ENCODE data around the gene ANKRD27. TPM values are rescaled to one million over a fixed set of nuclear protein-coding genes. Genes with fewer than 3 reads are reported as not detected.

Gene ANKRD27
- total RNA-seq, 1 experiment from 2014 or later = 44.8 TPM

DNA sequence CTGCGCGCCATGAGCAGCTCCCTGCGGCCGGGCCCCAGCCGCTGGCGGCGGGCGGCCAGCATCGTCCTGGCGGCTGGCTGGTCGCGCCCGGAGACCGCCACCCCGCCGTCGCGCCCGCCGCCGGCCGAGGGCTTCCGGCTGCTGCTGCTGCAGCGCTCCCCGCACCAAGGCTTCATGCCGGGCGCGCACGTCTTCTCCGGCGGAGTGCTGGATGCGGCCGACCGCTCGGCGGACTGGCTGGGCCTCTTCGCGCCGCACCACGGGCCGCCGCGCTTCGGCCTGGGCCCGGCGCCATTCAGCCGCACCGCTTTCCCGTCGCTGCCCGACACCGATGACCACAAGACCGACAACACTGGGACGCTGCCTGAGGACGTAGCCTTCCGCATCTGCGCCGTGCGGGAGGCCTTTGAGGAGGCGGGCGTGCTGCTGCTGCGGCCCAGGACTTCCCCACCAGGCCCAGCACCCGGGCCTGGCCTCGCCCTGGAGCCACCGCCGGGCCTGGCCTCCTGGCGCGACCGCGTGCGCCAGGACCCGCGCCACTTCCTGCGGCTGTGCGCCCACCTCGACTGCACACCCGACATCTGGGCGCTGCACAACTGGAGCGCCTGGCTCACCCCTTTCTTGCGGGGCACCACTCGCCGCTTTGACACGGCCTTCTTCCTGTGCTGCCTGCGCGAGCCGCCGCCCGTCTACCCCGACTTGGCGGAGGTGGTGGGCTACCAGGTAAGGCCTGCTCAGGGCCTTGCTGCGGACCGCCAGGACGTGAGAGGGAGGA lies 17.2 kb upstream of the ANKRD27 start:
- in situ Hi-C loops (cut with HindIII; ENCODE audit: low sequenced_read_pairs) = no loop called here
- DNase-seq (ENCODE audit: low spot score) = peak; percentile 53

DNA sequence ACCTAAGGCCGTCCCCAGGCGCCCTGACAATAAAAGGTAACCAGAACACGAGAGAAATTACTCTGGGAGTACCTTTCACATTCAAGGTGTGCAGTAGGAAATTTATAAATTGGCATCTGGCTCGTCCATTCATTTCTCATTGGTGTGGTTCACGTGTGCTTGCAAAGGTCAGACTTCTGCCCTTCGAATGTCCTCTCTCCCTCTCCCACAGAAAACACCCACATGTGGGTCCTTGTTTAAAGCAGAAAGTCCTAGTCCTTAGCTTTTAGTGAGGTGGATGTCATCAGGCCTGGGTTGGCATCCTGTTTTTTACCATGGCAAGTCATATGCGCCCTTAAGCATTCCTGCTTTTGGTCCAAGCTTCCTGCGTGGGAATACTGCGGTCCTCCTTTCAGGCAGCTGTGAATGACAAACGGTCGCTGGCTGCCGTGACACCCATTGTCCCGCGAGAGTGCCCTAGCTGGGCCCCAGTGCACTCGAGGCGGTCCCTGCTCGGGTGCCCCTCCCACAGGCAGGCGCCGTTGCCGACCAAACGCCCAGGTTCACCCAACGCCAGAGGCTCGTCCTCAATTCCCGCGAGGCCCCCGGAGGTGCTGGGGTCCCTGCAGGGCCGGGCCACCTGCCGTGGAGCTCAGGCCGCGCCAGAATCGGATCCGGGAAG lies 16.4 kb upstream of the ANKRD27 start, which contains the start of gene NUDT19:
TSS of gene NUDT19 (plus strand) at position 531 of the 661 bp plus-strand sequence. CDS start 140 bp downstream, outside the sequence.
- DNase-seq (ENCODE audit: low spot score) = peak; percentile 77
- in situ Hi-C loops (cut with HindIII; ENCODE audit: low sequenced_read_pairs) = no loop called here

DNA sequence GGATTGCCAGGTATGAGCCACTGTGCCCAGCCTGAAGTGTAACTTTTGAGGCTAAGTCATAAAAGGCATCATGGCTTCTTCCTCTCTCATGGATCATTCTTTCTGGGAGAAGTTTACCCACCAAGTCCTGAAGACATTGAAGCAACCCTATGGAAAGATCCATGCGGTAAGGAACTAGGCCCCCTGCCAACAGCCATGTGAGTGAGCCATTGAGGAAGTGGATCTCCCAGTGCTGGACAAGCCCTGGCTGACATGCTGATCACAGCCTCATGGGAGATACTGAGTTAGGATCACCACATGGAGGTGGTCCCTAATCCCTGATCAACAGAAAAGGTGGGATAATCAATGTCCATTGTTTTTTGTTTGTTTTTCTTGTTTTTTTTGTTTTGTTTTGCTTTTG lies 13.3 kb upstream of the ANKRD27 start:
- in situ Hi-C loops (cut with HindIII; ENCODE audit: low sequenced_read_pairs) = no loop called here
- no peak for DNase-seq (ENCODE audit: low spot score)

- in situ Hi-C loops (cut with HindIII; ENCODE audit: low sequenced_read_pairs) = no loop called here
- DNase-seq (ENCODE audit: low spot score) = no peak
These were observed 12.7 kb upstream of the ANKRD27 start for GRCh38 chr19:32687681-32688080.

- in situ Hi-C loops (cut with HindIII; ENCODE audit: low sequenced_read_pairs) = no loop called here
- DNase-seq (ENCODE audit: low spot score) = no peak
These were observed 12.0 kb upstream of the ANKRD27 start for GRCh38 chr19:32686847-32687475.

DNA sequence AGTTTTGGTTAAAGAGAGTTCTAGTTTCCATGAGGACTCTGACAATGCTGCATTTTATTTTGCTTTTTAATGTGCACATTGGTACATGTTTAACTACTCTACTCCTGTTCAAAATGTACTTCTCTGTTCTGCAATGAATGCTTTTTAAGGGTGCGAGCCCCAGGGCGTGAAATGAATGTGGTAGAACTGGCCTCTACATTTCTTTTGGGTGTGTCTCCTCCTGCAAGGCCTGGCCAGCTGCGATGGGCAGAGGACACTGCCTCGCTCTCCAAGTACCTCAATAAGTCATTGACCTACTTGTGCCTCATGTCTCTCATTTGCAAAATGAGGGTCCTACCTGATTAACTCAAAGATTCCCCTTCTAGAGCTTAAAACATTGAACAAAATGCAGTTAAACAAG lies 7.3 kb upstream of the ANKRD27 start:
- DNase-seq (ENCODE audit: low spot score) = no peak

DNA sequence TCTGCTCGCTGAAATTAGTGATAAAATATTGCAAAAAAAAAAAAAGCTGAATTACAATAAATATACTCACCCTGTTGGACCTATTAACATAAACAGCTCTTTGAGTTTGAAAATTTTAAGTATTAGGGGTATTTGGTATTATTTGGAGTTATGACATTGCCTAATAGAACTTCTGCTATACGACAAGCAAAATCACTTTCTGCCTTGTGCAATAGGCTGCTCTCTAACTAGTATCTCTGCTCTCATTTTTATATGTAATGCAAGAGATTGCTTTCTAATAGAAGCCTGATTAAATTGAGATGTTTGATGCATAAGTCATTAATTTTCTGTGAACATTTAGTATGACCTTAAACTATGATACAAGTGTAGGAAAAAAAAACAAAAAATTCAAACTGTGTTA lies 6.0 kb upstream of the ANKRD27 start:
- no peak for DNase-seq (ENCODE audit: low spot score)
- in situ Hi-C loops (cut with HindIII; ENCODE audit: low sequenced_read_pairs) = no loop called here

More for the DNA sequence above, 7.3 kb upstream of the ANKRD27 start:
- in situ Hi-C loops (cut with HindIII; ENCODE audit: low sequenced_read_pairs) = no loop called here

DNA sequence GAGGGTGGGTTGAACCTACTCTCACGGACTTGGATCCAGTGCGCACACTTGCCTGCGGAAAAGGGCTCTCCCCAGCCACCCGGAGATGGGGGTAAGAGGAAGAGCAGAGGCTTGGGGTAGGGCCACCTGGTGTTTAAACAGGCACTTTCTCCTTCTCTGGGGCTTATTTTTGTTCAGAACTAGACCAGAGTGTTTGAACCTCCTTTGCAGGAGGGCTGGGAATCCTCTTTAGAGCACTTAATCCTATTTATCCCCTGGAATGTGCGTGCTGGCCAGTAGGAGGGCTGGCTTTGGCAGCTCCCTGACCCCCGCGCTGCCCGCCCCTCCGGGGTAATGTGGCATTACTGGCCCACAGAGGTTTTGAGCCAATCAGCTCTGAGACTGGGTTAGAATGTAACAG lies 2.7 kb upstream of the ANKRD27 start:
- in situ Hi-C loops (cut with HindIII; ENCODE audit: low sequenced_read_pairs) = no loop called here
- peak; percentile 32 for DNase-seq (ENCODE audit: low spot score)

DNA sequence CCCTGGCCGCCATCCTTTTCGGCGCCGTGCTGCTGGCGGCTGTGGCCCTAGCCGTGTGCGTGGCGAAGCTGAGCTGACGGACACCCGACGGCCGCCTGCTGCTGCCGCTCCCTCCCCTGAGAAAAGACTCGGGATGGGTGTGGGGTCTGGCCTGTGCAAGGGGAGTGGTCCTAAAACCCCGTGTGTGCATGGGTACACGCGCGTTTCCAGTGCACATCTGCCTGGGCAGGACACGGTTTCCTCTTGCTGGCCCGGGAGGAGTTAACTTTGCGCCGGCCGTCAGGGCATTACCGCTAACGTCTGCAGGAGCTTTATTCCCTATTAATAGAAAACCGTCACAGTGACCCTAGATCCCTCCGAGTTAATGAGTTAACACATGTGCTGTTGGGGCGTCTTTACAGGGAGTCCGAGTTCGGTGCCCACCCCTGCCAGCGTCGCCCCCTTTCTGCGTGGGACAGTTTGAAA lies 1.9 kb upstream of the ANKRD27 start:
- in situ Hi-C loops (cut with HindIII; ENCODE audit: low sequenced_read_pairs) = no loop called here
- no peak for DNase-seq (ENCODE audit: low spot score)

DNA sequence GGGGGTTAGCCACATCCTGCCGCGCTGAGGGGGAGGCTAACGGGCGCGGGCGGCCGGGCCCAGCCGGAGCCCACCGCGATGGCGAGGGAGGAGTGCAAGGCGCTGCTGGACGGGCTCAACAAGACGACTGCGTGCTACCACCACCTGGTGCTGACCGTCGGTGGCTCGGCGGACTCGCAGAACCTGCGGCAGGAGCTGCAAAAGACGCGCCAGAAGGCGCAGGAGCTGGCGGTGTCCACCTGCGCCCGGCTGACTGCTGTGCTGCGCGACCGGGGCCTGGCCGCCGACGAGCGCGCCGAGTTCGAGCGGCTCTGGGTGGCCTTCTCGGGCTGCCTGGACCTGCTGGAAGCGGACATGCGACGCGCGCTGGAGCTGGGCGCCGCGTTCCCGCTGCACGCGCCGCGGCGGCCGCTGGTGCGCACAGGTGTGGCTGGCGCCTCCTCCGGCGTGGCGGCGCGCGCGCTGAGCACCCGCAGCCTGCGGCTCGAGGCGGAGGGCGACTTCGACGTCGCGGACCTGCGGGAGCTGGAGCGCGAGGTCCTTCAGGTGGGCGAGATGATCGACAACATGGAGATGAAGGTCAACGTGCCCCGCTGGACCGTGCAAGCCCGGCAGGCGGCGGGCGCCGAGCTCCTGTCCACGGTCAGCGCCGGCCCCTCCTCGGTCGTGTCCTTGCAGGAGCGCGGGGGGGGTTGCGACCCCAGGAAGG lies 1.4 kb upstream of the ANKRD27 start:
- no peak for DNase-seq (ENCODE audit: low spot score)
- in situ Hi-C loops (cut with HindIII; ENCODE audit: low sequenced_read_pairs) = no loop called here

GRCh38 chr19:32675720-32676185 lies 773 bp upstream of the ANKRD27 start, which contains the start of gene RGS9BP:
RGS9BP (plus strand) TSS chr19:32675848; CDS start chr19:32676264, 416 bp downstream.
- DNase-seq (ENCODE audit: low spot score) = peak; percentile 42

GRCh38 chr19:32674153-32674930 lies 638 bp downstream of the ANKRD27 start:
- in situ Hi-C loops (cut with HindIII; ENCODE audit: low sequenced_read_pairs) = no loop called here
- DNase-seq (ENCODE audit: low spot score) = no peak

More at GRCh38 chr19:32675720-32676185, 773 bp upstream of the ANKRD27 start, which contains the start of gene RGS9BP:
- in situ Hi-C loops (cut with HindIII; ENCODE audit: low sequenced_read_pairs) = no loop called here

DNA sequence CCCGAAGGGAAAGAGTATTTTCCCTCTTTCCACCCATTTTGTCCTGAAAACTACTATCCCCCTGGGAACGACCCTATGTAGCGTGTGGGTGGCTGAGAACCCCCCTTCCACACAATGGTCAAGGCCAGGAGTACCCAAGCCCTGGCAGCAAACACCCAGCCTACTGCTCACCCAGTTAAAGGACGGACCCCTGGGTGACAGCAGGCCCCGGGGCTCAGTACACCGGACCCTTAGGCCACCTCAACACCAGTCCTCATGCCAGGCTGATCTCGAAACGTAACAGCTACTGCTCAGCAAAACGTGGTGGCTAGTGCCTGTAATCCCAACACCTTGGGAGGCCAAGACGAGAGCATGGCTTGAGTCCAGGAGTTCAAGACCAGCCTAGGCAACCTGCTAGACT lies 1.4 kb downstream of the ANKRD27 start:
- in situ Hi-C loops (cut with HindIII; ENCODE audit: low sequenced_read_pairs) = no loop called here
- no peak for DNase-seq (ENCODE audit: low spot score)

DNA sequence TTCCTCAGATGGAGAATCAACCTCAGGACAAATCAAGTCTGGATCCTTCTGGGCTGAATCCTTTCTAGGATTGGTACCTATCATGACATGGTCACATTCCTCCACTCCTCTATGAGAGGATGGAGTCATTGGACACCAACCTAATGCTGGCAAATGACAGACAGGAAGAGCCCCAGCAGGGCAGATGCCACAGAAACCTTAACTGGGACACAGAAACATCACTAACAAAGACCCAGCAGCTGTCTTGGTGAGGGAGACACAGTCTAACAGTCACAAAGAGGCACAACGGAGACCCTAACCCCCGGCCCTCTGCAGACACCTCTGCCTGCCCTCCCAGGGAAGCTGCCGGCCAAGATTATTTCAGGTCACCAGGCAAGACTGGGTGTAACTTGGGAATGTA lies 2.1 kb downstream of the ANKRD27 start:
- DNase-seq (ENCODE audit: low spot score) = no peak
- in situ Hi-C loops (cut with HindIII; ENCODE audit: low sequenced_read_pairs) = no loop called here

DNA sequence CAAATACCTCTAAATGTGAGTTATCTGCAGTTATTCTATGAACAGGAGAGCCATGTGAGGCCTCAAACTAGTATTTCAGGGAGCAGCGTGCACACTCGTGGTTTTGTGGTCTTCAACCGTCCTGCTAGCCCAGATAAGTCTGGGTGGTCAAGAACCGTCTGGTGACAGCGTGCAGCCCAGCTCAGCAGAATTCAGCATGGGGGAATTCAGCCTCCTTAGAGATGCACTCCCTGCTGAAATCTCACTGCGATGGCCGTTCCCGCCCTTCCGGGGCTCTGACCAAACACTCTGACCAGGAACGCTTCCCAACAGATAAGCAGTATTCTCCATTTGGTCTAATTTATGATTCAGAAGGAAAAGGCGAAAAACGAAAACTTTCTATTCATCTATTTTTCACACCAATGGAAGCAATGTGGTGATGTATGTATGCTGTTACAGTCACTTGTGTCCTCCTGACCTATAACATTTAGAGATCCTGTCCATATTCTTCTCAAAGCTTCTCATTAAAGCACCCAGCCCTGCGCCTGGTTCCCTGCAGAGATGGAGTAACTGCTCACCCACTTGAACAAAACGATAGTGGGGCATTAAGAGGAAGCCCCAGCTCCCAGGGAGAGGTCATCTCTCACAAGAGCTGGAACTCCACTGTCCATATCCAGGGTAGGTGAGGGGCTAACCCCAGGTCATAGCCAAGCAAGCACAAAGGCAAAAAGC lies 2.9 kb downstream of the ANKRD27 start:
- in situ Hi-C loops (cut with HindIII; ENCODE audit: low sequenced_read_pairs) = no loop called here
- no peak for DNase-seq (ENCODE audit: low spot score)

GRCh38 chr19:32669310-32669709 lies 5.7 kb downstream of the ANKRD27 start:
- in situ Hi-C loops (cut with HindIII; ENCODE audit: low sequenced_read_pairs) = no loop called here
- DNase-seq (ENCODE audit: low spot score) = peak; percentile 84

DNA sequence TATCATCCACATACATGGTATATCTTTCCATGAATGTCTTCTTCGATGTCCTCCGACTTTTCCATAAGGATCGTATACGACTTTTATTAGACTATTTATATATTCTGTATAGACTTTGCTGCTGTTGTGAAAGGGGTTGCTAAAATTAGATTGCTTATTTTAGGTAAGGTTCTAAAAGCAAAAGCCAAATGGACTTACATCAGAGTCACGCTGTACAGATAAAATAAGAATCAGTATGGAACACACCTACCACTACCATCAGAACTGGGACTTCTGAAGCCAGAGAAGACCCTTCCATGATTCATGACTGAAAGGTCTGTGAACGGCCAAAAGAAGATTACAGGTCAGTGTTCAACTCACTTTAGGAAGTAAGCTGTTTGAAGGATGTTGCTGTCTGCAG lies 8.9 kb downstream of the ANKRD27 start:
- in situ Hi-C loops (cut with HindIII; ENCODE audit: low sequenced_read_pairs) = no loop called here
- DNase-seq (ENCODE audit: low spot score) = no peak

- in situ Hi-C loops (cut with HindIII; ENCODE audit: low sequenced_read_pairs) = no loop called here
- no peak for DNase-seq (ENCODE audit: low spot score)
These were observed 12.8 kb downstream of the ANKRD27 start for GRCh38 chr19:32662186-32662585.

Measured in G401 (cell line).